GM11168 (cell line): ENCODE data around the gene IL16.

Experiments used
- in situ Hi-C: fragments of 300-500 bp; cut with MboI; formaldehyde crosslinking; loops from one replicate; pipeline ENCODE4 v1.12.0; 2022; ENCODE audit warnings: low sequenced_read_pairs; ENCODE audit not compliant: unreplicated experiment

Gene IL16

DNA sequence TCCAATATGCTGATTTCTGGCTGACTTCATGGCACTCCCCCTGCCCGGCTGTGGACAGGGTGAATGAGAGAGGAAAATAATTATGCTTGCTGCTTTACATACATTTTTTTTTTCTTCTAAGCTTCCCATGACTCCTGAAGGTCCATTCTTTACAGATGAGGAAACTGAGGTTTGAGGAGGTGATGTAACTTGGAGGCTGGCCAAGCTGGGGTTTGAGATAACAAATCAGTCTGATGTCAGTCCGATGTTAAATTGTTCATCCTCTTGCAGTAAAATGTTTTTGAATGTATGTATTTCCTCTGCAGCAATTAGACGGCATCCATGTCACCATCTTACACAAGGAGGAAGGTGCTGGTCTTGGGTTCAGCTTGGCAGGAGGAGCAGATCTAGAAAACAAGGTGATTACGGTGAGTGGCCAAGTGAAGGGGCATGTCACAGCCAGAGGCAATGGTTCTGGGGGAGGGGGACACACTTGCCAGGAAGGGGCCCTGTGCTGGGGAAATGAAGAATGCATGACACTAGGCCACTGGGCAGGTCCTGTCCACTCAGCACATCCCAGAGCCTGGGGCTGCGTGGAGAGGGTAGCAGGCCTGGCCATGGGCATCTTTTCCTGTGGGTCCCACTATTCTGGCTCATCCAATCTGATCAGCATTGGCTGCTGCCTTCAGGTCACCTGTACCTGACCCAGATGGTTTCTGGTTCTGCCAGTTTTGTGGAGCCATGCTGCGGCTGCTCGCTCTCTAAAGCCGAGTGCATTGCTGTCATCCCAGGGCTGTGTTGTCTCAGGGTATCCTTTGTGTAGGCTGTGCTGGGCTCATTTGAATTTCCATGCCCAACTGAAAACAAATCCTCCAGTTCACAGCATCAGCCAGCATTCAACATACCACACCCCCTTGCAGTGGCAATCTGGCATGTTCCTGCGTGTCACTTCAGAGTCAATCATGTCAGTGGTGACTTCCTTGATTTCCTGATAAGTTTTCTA, 106.9 kb downstream of the IL16 start:
- in situ Hi-C loops: no loop called here

DNA sequence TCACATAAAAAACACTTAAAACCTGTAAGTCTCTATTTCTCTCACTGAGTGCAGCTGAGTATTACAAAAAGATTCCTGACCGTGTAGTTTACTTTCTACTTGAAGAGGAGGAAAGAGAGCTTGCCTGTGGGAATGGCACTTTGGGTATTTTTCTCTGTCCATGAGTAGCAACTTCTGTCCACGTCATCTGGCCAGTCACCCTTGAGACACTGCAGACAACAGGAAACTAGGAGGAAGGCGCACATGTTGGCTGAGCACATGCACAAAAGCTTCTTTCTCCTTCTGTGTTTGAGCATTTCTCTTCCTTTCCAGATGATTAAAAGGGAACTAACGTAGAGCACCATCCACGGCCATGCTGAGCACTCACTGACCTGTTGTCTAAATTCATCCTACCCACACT, 107.5 kb downstream of the IL16 start:
- in situ Hi-C loops: no loop called here

DNA sequence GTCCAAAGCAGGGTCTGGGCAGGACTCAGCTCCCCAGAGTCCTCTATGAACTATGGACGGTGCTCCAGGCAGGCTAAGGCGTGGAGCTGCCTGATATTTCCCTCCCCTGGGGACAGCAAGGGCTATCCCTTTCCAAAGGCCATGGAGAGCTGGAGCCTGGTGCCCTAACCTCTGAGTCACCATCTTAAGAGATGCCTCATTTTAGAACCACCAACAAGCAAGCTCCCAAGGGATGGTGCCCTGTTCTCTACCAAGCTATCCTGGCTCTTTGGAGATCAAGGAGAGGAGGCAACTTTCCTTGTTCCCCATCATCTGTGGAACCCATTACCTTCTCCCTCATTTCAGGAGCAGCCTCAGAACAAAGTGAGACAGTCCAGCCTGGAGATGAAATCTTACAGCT, 111.6 kb downstream of the IL16 start:
- in situ Hi-C loops: no loop called here

DNA sequence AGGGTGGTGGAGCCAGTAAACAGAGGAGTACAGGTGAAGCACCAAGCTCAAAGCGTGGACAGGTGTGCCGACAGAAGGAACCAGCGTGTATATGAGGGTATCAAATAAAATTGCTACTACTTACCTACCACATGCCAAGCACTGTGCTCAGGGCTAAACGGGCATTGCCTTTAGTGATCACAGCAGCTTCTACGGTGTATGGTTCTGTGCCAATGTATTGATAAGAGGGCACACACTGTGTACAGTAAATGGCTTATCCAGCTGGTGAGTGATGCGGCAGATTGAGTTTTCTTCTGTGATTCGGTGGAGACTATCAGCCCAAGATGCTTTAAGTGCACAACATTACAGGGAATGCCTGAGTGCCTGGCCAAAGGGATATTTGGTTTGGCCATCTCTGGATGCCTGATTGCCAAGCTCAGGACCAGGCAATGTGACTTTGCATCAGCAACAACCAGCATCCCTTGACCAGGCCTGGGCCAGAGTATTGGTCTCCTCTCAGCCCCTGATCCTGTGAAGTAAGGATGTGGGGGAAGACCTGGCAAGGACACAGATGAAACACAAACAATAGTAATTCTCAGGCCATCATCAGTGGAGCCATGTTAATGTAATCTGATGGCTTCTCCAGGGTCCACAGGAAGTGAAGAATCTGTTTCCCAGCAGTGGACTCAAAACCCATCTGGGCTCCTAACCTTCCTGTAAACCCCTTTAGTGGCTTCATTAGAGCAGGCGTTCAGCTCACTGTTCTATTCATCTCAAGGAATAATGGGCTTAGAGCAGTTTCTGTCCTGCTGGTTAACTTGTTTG, 113.2 kb downstream of the IL16 start:
- in situ Hi-C loops: loop anchor here (5.0 kb wide), 1 partner anchor 33 kb away; no protein-coding TSS in a partner anchor

DNA sequence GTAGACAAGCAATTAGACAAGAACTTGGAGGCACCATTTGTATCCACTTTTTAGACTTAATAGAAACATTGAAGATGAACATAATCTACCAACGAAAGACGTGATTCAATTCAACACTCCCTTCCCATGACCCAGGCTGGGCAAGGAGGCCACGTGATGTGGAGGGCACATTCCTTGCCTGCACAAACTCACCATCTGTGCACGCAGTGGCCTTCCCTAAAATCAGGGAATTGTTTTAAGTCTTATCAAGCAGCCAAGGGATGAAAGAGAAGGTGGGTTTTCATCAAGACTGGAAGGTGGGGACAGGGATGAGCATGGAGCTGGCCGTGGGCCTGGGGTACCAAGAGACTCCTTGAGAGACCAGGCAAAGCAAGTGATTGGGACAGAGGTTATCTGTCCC, 113.8 kb downstream of the IL16 start:
- in situ Hi-C loops: loop anchor here (5.0 kb wide), 1 partner anchor 33 kb away; no protein-coding TSS in a partner anchor

DNA sequence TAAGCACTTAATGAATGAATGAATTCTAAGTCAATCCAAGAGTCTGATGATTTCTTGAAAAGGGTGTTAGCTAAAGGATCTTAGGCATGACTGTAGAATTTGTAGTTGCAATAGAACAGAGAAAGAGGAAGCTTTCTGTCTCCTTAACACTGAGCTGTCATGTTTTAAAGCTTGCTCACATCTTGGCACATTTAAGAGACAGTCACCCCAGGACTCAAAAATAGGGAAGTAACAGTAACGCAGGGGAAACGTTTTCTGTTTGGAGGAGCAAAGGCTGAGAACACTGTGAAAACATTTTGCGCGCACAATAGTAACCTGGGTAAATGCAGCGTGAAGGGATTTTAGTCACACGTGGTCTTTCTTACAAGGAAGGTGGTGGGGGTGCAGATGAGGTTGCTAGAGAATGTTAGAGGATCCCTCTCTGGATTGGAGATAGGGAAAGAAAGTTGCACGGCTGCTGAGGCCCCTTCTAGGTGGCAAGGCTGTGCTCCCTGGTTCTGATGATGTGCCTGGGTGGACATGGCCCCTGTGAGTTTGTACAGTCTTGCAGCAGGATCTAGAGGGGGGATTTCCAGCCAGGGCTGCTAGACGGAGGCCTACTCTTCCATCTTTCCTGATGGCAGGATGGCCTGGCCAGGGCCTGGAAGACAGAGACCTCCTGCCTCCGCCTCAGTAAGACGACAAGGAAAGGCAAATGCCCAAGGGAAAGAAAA, 115.2 kb downstream of the IL16 start:
- in situ Hi-C loops: loop anchor here (5.0 kb wide), 1 partner anchor 35 kb away; no protein-coding TSS in a partner anchor

DNA sequence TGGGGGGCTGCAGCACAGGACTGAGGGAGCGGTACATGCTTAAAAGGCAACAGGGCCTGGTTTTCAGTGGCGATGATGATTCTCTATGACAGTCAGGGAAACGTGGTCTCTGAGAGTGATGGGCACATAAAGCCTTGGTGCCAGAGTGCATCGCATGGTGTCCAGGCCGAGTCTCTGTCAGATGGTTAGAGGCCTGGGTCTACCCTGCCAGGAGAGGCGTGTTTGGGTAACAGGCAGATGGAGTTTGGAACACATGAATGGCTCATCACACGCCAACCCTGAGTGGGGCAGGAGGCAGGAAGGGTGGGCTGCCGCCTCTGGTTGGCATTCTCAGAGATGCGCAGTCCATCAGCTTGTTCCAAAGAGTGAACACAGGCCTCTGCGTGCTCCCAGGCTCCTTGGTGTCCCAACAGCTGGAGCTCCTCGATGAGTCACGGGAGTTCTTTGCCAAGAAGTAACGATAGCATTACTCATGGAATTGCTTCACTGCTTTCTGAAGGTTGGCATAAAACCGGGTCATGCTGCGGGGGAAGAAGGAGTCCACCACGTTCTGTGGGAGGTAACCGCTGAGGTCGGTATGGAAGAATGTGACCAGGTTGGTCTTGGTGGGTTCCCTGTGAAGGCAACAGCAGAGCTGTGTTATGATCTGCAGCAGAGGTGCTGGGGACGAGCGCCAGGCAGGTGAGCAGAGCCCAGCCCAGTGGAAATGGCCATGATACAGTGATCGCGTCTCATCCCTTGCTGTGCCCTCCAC, 116.3 kb downstream of the IL16 start:
- in situ Hi-C loops: loop anchor here (5.0 kb wide), 1 partner anchor 36 kb away; no protein-coding TSS in a partner anchor

DNA sequence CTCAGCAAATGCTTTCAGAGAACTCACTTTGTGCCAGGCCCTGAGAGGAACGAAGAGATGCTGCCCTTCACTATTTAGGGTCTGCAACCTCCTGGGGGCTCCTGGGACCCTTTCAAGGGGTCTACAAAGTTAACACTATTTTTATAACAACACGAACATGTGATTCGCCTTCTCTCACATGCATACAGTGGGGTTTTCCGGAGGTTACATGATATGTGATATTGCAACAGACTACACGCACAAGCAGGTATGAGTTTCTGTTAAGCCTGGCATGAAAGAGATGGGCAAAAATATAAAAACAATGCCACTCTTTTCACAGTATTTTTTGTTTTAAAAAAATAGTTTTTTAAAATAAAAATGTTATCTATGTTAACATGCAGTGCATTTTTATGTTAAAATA, 117.0 kb downstream of the IL16 start:
- in situ Hi-C loops: loop anchor here (5.0 kb wide), 1 partner anchor 36 kb away; no protein-coding TSS in a partner anchor

DNA sequence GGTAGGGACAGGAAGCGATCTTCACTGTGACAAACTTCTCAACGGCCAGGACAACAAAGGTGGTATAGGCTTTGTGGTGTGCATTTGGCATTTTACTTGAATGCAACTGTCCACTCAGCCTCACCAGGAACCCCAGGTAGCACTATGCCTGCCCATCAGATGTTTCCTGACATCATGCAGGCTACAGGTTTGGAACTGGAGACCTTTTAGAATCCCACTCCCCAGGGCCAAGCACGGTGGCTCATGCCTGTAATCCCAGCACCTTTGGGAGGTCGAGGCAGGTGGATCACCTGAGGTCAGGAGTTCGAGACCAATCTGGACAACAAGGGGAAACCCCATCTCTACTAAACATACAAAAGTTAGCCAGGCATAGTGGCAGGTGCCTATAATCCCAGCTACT, 117.7 kb downstream of the IL16 start:
- in situ Hi-C loops: loop anchor here (5.0 kb wide), 1 partner anchor 37 kb away; no protein-coding TSS in a partner anchor

DNA sequence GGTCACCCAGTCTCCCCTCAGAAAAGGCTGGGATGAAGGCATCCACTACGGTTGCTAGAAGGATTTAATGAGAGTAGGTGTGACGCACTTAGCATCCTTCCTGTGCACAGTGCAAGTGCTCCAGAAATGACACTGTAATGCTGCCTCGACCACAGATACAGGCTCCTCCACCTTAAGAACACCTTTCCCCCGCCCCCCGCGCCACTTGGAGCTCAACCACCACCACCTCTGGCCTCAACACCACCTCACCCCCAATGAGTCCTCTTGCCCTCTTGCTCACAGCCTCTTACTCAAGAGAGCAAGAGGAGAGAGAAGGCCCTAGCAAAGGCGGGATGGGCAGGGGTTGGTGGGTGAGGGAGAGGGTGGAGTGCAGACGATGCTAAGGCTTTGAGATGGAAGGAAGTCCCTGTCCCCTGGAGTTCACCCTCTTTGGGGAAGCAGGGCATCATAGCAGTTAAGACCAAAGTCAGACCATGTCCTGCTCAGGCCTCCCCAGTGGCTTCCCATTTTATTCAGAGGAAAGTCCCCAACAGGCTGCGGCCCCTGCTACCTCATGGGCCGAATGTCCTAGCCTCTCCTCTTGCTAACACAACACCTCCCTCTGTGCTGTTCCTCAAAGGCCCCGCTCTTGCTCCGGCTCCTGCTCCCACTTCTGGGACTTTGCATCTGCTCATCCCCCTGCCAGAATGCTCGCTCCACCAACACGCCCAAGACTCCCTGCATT, 118.9 kb downstream of the IL16 start:
- in situ Hi-C loops: no loop called here

DNA sequence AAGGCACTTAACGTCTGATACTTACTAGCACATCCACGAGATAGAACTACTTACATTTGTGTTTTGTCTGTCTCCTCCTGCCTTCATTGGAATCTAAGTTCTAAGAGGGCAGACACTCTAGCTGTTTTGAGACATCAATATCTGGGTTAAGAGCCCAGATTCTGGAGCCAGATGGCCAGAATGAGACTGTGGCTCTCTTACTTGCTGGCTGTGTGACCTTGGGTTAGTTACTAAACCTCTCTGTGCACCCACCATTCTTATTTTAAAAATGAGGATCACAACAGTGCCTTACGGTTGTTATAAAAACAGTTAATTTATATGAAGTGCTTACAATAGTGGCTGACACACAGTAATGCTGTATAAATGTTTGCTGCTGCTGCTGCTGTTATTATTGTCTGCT, 119.6 kb downstream of the IL16 start:
- in situ Hi-C loops: no loop called here

DNA sequence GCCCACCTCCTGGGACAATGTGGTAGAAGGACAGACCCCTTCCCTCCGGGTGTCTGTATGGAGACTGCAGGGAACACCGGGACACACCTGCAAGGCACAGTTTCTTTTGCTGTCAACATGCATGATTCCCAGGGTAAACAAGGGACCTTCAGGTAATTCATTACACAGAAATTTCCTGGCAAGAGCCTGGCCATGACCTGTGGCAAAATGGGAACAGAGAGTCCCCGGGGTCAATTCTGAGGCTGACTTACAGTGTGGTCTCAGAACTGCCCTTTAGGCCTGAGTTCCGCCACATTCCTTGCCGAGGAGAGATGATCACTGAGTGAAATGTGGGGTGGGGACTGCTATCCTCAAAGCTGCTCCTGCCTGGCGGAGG, 121.0 kb downstream of the IL16 start:
- in situ Hi-C loops: no loop called here

DNA sequence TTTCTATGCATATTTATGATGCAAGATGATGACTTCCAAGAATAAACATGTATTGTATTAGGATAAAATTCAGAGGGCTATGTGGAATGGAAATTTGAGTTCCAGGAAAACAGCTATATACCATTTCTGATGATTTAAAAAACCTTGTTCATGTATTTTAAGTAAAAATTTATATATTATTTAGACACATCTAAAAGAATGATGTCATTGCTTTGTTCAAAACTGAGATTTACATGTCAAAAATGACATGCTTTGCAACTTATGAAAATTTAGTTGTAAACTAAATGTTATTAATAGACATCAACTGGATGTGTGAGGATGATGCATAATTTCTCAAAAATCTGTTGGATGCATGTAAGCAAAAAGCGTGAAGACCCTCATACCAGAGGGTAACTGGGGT, 125.0 kb downstream of the IL16 start:
- in situ Hi-C loops: no loop called here

DNA sequence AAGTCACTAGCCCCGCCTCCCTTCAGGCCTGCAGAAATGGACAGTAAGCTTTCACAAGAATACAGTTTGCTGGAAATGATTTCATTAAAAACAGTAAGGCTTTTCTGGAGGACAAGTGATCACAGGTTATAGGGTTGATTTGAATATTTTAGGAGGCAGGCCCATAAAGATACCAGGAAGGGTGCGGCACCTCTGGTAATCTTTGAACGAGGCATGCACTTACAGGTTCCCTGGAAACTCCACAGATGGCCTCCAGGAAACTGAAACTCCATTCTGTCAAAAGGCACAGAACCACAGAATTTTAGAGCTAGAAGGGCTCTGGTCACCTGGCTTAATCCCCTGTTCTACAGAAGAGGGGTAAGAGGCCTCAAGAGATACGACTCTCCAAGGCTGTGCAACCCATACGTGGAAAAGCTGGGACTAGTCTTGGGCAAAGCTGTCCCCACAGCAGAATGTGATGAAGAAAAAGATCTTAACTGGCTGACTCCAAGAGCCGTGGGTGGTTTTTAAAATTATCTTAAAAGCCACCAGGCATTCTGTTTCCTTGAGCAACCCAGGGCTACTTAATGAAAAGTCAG, 126.1 kb downstream of the IL16 start:
- in situ Hi-C loops: no loop called here

DNA sequence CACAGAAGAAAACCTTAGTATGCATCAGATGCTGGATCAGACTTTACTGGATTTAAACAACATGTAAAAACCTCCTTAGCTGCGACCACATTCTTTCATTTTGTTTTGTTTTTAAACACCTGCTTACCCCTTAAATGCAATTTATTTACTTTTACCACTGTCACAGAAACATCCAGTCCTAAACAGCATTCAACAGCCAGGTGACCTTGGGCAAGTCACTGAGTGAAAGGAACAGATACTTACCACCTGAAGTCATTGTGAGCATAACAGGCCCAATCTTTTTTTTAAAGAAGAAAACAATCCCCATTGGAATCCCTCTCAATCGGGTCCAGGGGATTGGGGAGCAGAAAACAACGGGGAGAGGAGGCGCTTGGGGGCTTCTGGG, 126.9 kb downstream of the IL16 start:
- in situ Hi-C loops: no loop called here

DNA sequence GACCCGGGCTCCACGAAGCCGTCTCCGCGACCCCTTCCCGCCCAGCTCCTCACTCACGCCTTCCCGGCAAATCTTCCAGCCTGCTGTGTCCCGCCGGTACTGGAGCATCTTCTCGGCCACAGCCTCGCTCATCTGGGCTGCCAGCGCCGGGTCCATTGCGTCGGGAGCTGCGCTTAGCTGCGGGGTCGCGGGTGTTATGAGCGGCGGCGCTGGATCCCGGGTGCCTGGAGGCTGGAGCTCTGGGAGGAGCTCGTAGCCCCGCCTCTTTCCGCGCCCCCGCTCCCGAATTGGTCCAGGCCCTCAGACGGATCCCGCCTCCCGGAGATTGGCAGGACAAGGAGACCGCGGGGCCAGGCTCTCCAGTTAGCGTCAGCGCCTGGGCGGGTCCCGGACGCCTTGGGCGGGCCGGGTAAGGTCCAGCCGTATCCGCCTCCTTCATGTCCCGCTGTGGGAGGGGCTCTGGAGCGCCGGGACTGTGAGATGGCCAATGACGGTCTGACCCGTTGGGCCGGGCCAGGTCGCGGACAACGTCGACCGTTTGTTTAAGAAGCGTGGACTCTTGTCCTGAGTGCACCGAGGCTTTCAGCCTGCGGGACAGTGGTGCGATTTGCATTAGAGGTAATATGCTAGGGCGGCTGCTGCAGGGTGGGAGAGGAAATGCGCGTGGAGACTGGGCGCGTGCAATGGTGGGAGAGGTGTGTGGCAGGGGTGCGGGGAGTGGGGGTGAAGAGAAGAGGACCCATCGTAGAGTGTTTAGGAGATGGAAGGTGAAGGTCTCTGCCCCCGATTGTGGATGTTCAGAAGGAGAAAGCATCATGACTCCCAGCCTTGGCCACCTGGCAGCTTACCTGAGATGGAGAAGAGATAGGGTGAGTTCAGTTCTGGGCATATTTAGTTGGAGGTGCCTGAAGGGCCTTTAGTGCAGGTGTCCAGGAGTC, 127.5 kb downstream of the IL16 start, which contains the start of gene STARD5:
Gene STARD5 (minus strand): TSS at position 198 of the 938 bp plus-strand sequence. CDS start 42 bp downstream, at position 156.
- in situ Hi-C loops: no loop called here

DNA sequence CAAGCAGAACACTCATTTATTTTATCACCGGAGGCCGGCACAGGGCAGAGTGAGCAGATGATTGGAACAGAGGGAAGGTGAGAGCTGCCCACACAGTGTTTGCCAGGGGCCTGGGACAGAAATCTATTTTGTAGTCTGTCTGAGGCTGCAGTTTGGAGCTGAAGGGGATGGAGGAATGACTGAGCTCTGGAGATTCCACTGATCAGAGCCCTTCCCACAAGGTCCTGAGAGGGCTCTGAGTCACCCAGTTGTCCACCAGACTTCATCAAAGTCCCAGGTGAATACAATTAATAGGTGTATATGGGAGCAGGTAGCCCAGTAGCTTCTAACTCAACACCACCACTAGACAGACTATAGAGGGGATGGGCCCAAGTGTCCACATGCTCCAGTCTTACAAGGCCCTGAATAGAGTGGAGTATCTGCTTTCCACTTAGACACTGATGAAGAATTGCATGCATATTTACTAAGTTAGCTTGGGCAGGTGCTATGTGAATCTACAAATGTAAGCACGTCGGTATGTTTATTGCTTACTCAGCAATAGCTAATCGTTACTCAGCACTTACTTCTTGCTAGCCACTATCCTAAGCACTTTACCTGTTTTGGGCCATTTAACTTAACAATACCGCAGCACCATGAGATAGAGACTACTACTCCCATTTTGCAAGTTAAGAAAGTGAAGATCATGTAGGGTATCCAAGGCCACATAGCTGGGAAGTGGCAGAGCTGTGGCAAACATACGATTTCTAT, 130.0 kb downstream of the IL16 start:
- in situ Hi-C loops: no loop called here
